HEK293 (cell line): ENCODE data around the gene PCDH9.

Experiments
- CTCF ChIA-PET: fragments of 350-600 bp; formaldehyde crosslinking; extraction: SDS; loops from one replicate; lab custom pipeline; 2021; ENCODE audit warnings: antibody characterized with exemption; lab: Yijun Ruan, JAX
- POLR2A ChIA-PET: fragments of 300-600 bp; formaldehyde crosslinking; extraction: SDS; loops from one replicate; lab custom pipeline; 2020; ENCODE audit warnings: antibody characterized with exemption, inconsistent platforms; lab: Yijun Ruan, JAX
- H3K27ac ChIP-seq: fragments of 200-500 bp; sonication (Bioruptor generic); 2 replicates; pipeline ENCODE4 v1.5.1; 2014; ENCODE audit warnings: low read depth, low read length, control low read depth, inconsistent platforms; ENCODE audit errors: extremely low read depth
- H3K36me3 ChIP-seq, 2 experiments: fragments of 200-500 bp in 1 of 2; sonication (Bioruptor generic) in 1 of 2; 1 replicate in 1 of 2; 2 replicates in 1 of 2; pipeline ENCODE4 v1.5.1; 2014 to 2017; ENCODE audit warnings: inconsistent platforms in 2 of 2, low read length in 2 of 2; ENCODE audit not compliant: control insufficient read depth in 2 of 2, insufficient read depth in 1 of 2
- H3K4me1 ChIP-seq: fragments of 200-500 bp; sonication (Bioruptor generic); 2 replicates; pipeline ENCODE4 v1.5.1; 2014; ENCODE audit warnings: mild to moderate bottlenecking, low read length, inconsistent platforms; ENCODE audit not compliant: control insufficient read depth, insufficient read depth
- H3K4me3 ChIP-seq: 2 replicates; pipeline ENCODE4 v1.5.1; 2011; ENCODE audit warnings: low read depth, mild to moderate bottlenecking, control low read depth, low read length, moderate library complexity
- H3K9me3 ChIP-seq: fragments of 200-500 bp; sonication (Bioruptor generic); 2 replicates; pipeline ENCODE4 v1.5.1; 2014; ENCODE audit warnings: low read depth, low read length, inconsistent platforms; ENCODE audit not compliant: control insufficient read depth, insufficient read depth
- BCL6B ChIP-seq: fragments of 450-650 bp; formaldehyde crosslinking; IDR thresholded peaks from 2 replicates; pipeline ENCODE4 v1.5.1; 2017; ENCODE audit warnings: missing biosample characterization, missing genetic modification characterization
- FEZF1 ChIP-seq: fragments of 450-650 bp; formaldehyde crosslinking; IDR thresholded peaks from 2 replicates; pipeline ENCODE4 v1.5.1; 2016; ENCODE audit warnings: missing biosample characterization, missing genetic modification characterization
- KLF8 ChIP-seq: fragments of 450-650 bp; formaldehyde crosslinking; IDR thresholded peaks from 2 replicates; pipeline ENCODE4 v1.5.1; 2016; ENCODE audit warnings: missing biosample characterization, missing genetic modification characterization
- MZF1 ChIP-seq: fragments of 450-650 bp; formaldehyde crosslinking; IDR thresholded peaks from 2 replicates; pipeline ENCODE4 v1.5.1; 2017; ENCODE audit warnings: missing biosample characterization, missing genetic modification characterization, borderline replicate concordance
- YY2 ChIP-seq: fragments of 450-650 bp; formaldehyde crosslinking; IDR thresholded peaks from 2 replicates; pipeline ENCODE4 v1.5.1; 2016; ENCODE audit warnings: missing biosample characterization, missing genetic modification characterization
- ZBTB1 ChIP-seq: fragments of 450-650 bp; formaldehyde crosslinking; IDR thresholded peaks from 2 replicates; pipeline ENCODE4 v1.5.1; 2016; ENCODE audit warnings: missing biosample characterization, missing genetic modification characterization
- ZBTB21 ChIP-seq: fragments of 450-650 bp; formaldehyde crosslinking; IDR thresholded peaks from 2 replicates; pipeline ENCODE4 v1.5.1; 2017; ENCODE audit warnings: missing biosample characterization, missing genetic modification characterization
- ZBTB6 ChIP-seq: fragments of 450-650 bp; formaldehyde crosslinking; IDR thresholded peaks from 2 replicates; pipeline ENCODE4 v1.5.1; 2017; ENCODE audit warnings: missing biosample characterization, missing genetic modification characterization
- ZEB2 ChIP-seq: fragments of 450-650 bp; formaldehyde crosslinking; IDR thresholded peaks from 2 replicates; pipeline ENCODE4 v1.5.1; 2016; ENCODE audit warnings: missing biosample characterization, missing genetic modification characterization
- ZFP3 ChIP-seq: fragments of 450-650 bp; formaldehyde crosslinking; IDR thresholded peaks from 2 replicates; pipeline ENCODE4 v1.5.1; 2016; ENCODE audit warnings: low read depth, missing biosample characterization, missing genetic modification characterization
- ZFP41 ChIP-seq: fragments of 450-650 bp; formaldehyde crosslinking; IDR thresholded peaks from 2 replicates; pipeline ENCODE4 v1.5.1; 2016; ENCODE audit warnings: missing biosample characterization, missing genetic modification characterization, borderline replicate concordance
- ZNF239 ChIP-seq: fragments of 450-650 bp; formaldehyde crosslinking; IDR thresholded peaks from 2 replicates; pipeline ENCODE4 v1.5.1; 2016; ENCODE audit warnings: missing biosample characterization, missing genetic modification characterization
- ZNF391 ChIP-seq: fragments of 450-650 bp; formaldehyde crosslinking; IDR thresholded peaks from 2 replicates; pipeline ENCODE4 v1.5.1; 2016; ENCODE audit warnings: low read depth, missing biosample characterization, missing genetic modification characterization, borderline replicate concordance
- ZNF514 ChIP-seq: fragments of 450-650 bp; formaldehyde crosslinking; IDR thresholded peaks from 2 replicates; pipeline ENCODE4 v1.5.1; 2016; ENCODE audit warnings: missing biosample characterization, missing genetic modification characterization
- ZNF549 ChIP-seq: fragments of 450-650 bp; IDR thresholded peaks from 2 replicates; pipeline ENCODE4 v1.5.1; 2018; ENCODE audit warnings: missing biosample characterization, missing genetic modification characterization, mild to moderate bottlenecking, inconsistent platforms, moderate library complexity
- ZNF571 ChIP-seq: fragments of 450-650 bp; formaldehyde crosslinking; IDR thresholded peaks from 2 replicates; pipeline ENCODE4 v1.5.0; 2017; ENCODE audit warnings: missing biosample characterization, missing genetic modification characterization
- ZNF623 ChIP-seq: fragments of 450-650 bp; formaldehyde crosslinking; IDR thresholded peaks from 2 replicates; pipeline ENCODE4 v1.5.1; 2016; ENCODE audit warnings: missing biosample characterization, missing genetic modification characterization
- ZNF658 ChIP-seq: fragments of 450-650 bp; formaldehyde crosslinking; IDR thresholded peaks from 2 replicates; pipeline ENCODE4; 2016; ENCODE audit warnings: missing biosample characterization, missing genetic modification characterization
- ZNF660 ChIP-seq: fragments of 450-650 bp; IDR thresholded peaks from 2 replicates; pipeline ENCODE4 v1.5.1; 2018; ENCODE audit warnings: missing biosample characterization, mild to moderate bottlenecking, missing genetic modification characterization
- ZNF777 ChIP-seq: fragments of 450-650 bp; formaldehyde crosslinking; IDR thresholded peaks from 2 replicates; pipeline ENCODE4 v1.5.1; 2017; ENCODE audit warnings: missing biosample characterization, missing genetic modification characterization, borderline replicate concordance
- ZNF792 ChIP-seq: fragments of 450-650 bp; formaldehyde crosslinking; IDR thresholded peaks from 2 replicates; pipeline ENCODE4 v1.5.1; 2016; ENCODE audit warnings: missing biosample characterization, missing genetic modification characterization
- TF ChIP-seq, protein P1 (sequence below): fragments of 450-650 bp; IDR thresholded peaks from 2 replicates; pipeline ENCODE4 v1.5.1; 2018; ENCODE audit warnings: missing biosample characterization, missing genetic modification characterization
- TF ChIP-seq, protein P2 (sequence below): fragments of 450-650 bp; formaldehyde crosslinking; IDR thresholded peaks from 2 replicates; pipeline ENCODE4 v1.5.0; 2017; ENCODE audit warnings: missing biosample characterization, missing genetic modification characterization, borderline replicate concordance
- TF ChIP-seq, protein P3 (sequence below): fragments of 450-650 bp; formaldehyde crosslinking; IDR thresholded peaks from 2 replicates; pipeline ENCODE4 v1.5.1; 2016; ENCODE audit warnings: missing biosample characterization, missing genetic modification characterization
- TF ChIP-seq, protein P4 (sequence below): fragments of 450-650 bp; formaldehyde crosslinking; IDR thresholded peaks from 2 replicates; pipeline ENCODE4 v1.5.1; 2017; ENCODE audit warnings: missing biosample characterization, missing genetic modification characterization

The PCDH9 gene

DNA sequence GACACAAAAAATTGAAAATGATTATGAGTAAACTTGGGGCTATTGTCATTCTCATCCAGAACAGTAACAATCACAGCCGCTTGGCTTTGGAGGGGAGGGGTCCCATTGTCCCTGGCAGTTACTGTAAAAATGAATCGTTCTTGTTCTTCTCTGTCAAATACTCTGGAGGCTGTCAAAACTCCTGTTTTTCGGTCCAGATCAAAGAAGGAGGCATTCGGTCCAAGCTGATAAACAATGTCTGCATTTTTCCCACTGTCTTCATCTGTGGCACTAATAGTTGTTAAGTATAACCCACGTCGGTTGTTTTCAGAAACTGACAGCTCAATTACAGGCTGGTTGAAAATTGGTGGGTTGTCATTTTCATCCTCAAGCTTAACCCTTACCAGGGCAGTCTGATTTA lies 3.4 kb downstream of the PCDH9 start:
- POLR2A ChIA-PET: no interaction called here
- no peak for TF ChIP-seq ZBTB21 (tag by site-specific recombination)
- no peak for TF ChIP-seq ZNF391 (tag by site-specific recombination)
- TF ChIP-seq, protein P1, sequence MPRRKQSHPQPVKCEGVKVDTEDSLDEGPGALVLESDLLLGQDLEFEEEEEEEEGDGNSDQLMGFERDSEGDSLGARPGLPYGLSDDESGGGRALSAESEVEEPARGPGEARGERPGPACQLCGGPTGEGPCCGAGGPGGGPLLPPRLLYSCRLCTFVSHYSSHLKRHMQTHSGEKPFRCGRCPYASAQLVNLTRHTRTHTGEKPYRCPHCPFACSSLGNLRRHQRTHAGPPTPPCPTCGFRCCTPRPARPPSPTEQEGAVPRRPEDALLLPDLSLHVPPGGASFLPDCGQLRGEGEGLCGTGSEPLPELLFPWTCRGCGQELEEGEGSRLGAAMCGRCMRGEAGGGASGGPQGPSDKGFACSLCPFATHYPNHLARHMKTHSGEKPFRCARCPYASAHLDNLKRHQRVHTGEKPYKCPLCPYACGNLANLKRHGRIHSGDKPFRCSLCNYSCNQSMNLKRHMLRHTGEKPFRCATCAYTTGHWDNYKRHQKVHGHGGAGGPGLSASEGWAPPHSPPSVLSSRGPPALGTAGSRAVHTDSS (tag by site-specific recombination): no peak
- no peak for TF ChIP-seq ZNF623 (tag by site-specific recombination)
- TF ChIP-seq BCL6B (tag by site-specific recombination): no peak
- TF ChIP-seq ZNF777: no peak
- no peak for TF ChIP-seq YY2 (tag by site-specific recombination)
- no peak for TF ChIP-seq ZNF514 (tag by site-specific recombination)
- TF ChIP-seq ZEB2 (tag by site-specific recombination): no peak
- TF ChIP-seq KLF8 (tag by site-specific recombination): no peak
- TF ChIP-seq ZBTB6: no peak
- no peak for TF ChIP-seq ZFP3 (tag by site-specific recombination)
- no peak for TF ChIP-seq ZNF571
- TF ChIP-seq, all 188 proteins: peak for 0
- no peak overlapping the region for H3K4me3 ChIP-seq
- H3K9me3 ChIP-seq: no peaks in the 10 kb centered on the region
- no peaks in the 10 kb centered on the region for H3K4me1 ChIP-seq
- CTCF ChIA-PET: interaction anchor here (1.2 kb wide), 1 partner anchor 537 kb away, joined by 4 read pairs; no protein-coding TSS in a partner anchor
- H3K27ac ChIP-seq: no peak overlapping the region
- H3K36me3 ChIP-seq: peaks cover 0 to 19% of the 10 kb centered on the region in 2 experiments; a peak in 1 of 3 replicates

DNA sequence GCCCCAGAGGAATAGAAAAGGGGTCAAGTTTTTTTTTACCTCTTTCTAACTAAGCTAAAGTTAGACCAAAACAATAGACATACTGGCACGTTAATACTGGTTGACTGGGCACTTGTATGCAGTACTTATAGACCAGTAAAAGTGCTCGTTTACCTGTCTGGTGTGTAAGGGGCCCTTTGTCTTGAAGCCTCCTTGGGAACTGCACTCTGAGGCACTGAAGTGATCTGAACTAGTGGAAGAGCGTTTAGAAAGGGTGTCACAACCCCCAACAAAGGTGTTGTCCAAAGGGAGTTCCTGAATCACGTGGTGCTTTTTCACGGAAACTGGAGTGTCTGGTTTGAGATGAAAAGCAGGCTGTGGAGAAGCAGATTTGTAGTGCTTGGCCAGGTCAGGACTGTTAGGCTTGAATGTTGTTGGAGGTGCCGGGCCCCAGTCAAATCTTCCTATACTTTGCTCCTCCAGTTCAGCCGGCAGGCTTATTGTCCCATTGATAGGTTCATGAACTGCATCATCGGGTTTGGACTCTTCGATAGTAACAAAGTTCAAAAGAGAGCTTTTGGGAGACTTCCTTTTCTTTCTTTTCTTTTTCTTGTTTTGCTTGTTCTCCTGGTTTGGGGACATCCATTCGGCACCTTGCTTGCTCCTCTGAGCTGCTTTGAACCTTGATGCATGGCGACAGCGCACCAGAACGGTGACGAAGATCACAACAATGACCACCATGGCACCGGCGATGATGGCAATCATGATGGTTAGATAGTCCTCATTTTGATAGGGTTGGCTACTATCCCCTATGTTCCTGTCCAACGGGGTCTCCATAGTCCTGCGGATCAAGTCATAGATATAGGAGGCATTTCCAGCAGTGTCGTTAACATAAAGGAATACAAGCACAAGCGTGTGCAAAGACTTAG lies 4.6 kb downstream of the PCDH9 start:
- ChIA-PET POLR2A (no interaction called here), CTCF (interaction anchor here (0.6 to 1.6 kb wide), 4 partner anchors 537 to 734 kb away, joined by 3 to 5 read pairs (median 4); no protein-coding TSS in a partner anchor)
- no peaks in the 10 kb centered on the region for H3K9me3 ChIP-seq
- peaks cover 0 to 19% of the 10 kb centered on the region in 2 experiments; a peak in 1 of 3 replicates for H3K36me3 ChIP-seq
- H3K4me1 ChIP-seq: no peaks in the 10 kb centered on the region
- no peak overlapping the region for H3K4me3 ChIP-seq
- no peak overlapping the region for H3K27ac ChIP-seq
- TF ChIP-seq FEZF1 (tag by site-specific recombination) (no peak), ZBTB21 (tag by site-specific recombination) (no peak), ZNF792 (tag by site-specific recombination) (no peak), ZNF239 (tag by site-specific recombination) (no peak), ZNF660 (no peak), ZNF549 (tag by site-specific recombination) (no peak), ZFP3 (tag by site-specific recombination) (no peak), ZNF658 (tag by site-specific recombination) (no peak), ZFP41 (no peak), ZBTB1 (tag by site-specific recombination) (no peak), MZF1 (no peak)
- TF ChIP-seq, protein P2, sequence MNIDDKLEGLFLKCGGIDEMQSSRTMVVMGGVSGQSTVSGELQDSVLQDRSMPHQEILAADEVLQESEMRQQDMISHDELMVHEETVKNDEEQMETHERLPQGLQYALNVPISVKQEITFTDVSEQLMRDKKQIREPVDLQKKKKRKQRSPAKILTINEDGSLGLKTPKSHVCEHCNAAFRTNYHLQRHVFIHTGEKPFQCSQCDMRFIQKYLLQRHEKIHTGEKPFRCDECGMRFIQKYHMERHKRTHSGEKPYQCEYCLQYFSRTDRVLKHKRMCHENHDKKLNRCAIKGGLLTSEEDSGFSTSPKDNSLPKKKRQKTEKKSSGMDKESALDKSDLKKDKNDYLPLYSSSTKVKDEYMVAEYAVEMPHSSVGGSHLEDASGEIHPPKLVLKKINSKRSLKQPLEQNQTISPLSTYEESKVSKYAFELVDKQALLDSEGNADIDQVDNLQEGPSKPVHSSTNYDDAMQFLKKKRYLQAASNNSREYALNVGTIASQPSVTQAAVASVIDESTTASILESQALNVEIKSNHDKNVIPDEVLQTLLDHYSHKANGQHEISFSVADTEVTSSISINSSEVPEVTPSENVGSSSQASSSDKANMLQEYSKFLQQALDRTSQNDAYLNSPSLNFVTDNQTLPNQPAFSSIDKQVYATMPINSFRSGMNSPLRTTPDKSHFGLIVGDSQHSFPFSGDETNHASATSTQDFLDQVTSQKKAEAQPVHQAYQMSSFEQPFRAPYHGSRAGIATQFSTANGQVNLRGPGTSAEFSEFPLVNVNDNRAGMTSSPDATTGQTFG: no peak
- TF ChIP-seq, protein P3, sequence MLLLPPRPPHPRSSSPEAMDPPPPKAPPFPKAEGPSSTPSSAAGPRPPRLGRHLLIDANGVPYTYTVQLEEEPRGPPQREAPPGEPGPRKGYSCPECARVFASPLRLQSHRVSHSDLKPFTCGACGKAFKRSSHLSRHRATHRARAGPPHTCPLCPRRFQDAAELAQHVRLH (tag by site-specific recombination): no peak
- TF ChIP-seq, protein P4, sequence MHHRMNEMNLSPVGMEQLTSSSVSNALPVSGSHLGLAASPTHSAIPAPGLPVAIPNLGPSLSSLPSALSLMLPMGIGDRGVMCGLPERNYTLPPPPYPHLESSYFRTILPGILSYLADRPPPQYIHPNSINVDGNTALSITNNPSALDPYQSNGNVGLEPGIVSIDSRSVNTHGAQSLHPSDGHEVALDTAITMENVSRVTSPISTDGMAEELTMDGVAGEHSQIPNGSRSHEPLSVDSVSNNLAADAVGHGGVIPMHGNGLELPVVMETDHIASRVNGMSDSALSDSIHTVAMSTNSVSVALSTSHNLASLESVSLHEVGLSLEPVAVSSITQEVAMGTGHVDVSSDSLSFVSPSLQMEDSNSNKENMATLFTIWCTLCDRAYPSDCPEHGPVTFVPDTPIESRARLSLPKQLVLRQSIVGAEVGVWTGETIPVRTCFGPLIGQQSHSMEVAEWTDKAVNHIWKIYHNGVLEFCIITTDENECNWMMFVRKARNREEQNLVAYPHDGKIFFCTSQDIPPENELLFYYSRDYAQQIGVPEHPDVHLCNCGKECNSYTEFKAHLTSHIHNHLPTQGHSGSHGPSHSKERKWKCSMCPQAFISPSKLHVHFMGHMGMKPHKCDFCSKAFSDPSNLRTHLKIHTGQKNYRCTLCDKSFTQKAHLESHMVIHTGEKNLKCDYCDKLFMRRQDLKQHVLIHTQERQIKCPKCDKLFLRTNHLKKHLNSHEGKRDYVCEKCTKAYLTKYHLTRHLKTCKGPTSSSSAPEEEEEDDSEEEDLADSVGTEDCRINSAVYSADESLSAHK (tag by site-specific recombination): no peak
